ENCODE data around the gene PDSS1.

DNA sequence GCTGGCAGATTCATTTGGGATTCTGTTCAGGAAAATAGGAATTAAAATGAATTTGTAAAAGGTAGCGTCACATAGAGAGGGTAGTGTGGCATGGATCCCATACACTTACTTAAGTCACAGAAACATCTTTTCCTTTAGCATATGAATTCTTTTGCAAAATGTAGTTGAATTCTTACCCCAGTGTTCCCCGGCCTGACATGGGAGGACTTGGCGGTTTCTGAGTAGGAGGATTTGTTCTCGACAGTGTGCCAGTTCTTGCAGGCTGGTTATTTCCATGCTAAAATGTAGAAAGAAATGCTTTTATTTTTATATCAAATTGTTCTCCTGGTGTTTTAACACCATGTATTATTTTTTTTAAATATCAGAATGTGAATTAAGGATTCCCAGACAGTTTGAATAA, 72.6 kb downstream of the PDSS1 start:
- no peak for TF ChIP-seq RAD21 (IDR thresholded peaks at IDR 0.05; ENCODE audit: low read length)
- TF ChIP-seq RCOR1 (IDR thresholded peaks at IDR 0.05; ENCODE audit: insufficient replicate concordance, low read length): no peak
